GM19468 (cell line): ENCODE results near the gene SLC25A3.

Experiments used
- ATAC-seq: cut with Tn5 transposase; IDR thresholded peaks from one replicate; pipeline ENCODE4 v1.9.1; 2021; ENCODE audit warnings: mild to moderate bottlenecking, moderate library complexity, moderate number of reproducible peaks; ENCODE audit not compliant: unreplicated experiment; ENCODE audit errors: extremely low read depth

Gene SLC25A3

DNA sequence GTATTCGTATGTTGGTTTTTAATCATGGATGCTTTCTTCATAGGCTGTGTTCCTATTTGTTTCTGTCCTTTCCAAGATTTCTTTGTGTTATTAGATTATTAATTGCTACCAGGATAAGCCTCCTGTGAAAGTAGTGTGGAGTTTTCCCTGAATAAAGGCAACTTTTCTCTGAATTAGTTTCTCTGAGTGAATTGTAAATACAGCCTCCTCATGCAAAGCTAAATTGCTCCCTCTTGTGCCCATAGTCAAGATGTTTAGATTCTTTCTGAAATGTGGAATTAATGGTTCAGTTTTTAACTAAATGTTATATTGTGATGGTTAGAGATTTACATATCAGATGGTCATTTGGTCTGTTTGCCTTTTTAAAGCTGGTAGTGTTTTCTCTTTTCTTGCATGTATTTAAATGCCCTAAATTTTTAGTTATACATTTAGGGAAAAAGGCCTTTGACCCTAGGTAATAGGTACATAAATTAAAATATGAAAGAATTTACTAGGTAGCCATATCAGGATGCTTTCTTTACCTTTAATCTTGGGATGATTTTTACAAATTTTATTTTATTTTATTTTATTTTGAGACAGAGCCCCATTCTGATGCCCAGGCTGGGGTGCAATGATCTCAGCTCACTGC lies 60.5 kb downstream of the SLC25A3 start:
- no peak for ATAC-seq
